ENCODE measurements around the gene IDNK.

IDNK gene

DNA sequence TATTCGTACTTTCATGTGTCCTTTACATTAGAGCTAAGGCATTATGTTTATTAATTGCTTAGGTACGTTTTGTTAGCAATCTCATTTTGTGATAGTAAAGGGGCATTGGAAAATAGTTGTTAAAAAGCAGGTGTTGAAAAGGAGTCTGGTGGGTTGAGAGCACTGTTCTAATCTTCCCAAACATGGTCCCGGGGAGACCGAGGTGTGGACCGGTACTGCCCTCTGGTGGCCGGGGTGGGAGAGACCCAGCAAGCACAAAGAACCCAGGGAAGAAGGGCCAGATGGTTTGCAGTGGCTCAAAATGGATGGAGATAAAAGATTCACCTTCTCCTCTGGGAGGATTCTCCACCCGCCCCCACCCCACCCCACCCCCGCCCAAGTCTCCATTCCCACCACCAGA lies 26.1 kb downstream of the IDNK start:
- peak overlapping the region; percentile 68 for H3K27ac Mint-ChIP-seq
- no peaks in the 10 kb centered on the region for H3K27me3 Mint-ChIP-seq
- peaks cover 31 to 52% of the 10 kb centered on the region in 2 donors for H3K36me3 Mint-ChIP-seq
- H3K4me3 Mint-ChIP-seq = no peak overlapping the region
- ATAC-seq (replicated peaks) (peak; percentile 72 to 78), DNase-seq (peak; percentile 13)
- peaks cover 2 to 6% of the 10 kb centered on the region in 2 donors for H3K9me3 Mint-ChIP-seq
- peaks cover 17 to 38% of the 10 kb centered on the region in 2 donors for H3K4me1 Mint-ChIP-seq

DNA sequence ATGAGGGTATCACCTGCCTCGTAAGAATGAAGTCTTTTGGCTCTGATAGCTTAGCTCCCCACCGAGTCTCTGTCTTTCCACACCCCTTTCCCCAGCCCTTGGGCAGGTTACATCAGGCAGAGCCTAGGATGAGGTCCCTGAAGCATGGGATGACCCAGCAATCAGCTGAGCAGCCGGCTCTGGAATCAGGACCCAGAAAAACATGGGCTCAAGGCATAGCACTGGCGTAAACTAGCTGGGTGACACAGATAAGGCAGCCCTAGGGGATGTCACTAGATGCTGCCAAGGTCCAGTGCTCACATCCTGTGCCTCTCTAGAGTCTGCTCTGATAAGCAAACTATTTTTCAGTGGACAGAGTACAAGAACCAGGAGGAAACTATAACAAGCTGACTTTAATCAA lies 26.6 kb downstream of the IDNK start:
- Mint-ChIP-seq H3K4me3 (no peak overlapping the region), H3K27ac (no peak overlapping the region), H3K27me3 (no peaks in the 10 kb centered on the region), H3K4me1 (peaks cover 17 to 38% of the 10 kb centered on the region in 2 donors), H3K9me3 (peaks cover 2 to 6% of the 10 kb centered on the region in 2 donors), H3K36me3 (peaks cover 31 to 55% of the 10 kb centered on the region in 2 donors)
- DNase-seq (no peak), ATAC-seq (replicated peaks) (no peak)

DNA sequence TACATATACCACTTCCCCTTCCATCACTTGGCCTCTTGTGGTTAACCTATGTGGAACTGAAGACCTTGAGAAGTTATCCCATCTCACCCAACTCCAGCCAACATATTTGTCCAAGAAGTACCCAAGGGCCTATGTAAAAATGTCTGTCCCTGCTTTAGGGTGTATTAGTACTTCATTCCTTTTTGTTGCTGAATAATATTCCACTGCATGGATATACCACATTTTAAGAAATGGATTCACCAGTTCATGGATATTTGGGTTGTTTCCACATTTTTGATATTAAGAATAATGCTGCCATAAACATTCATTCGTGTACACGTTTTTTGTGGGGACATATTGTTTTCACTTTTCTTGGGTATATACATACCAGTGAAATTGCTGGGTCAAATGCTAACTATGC lies 28.6 kb downstream of the IDNK start:
- peak overlapping the region; percentile 42 for H3K27ac Mint-ChIP-seq
- no peak for ATAC-seq (replicated peaks)
- peaks cover 2 to 6% of the 10 kb centered on the region in 2 donors for H3K9me3 Mint-ChIP-seq
- no peak for DNase-seq
- peaks cover 17 to 35% of the 10 kb centered on the region in 2 donors for H3K4me1 Mint-ChIP-seq
- no peaks in the 10 kb centered on the region for H3K27me3 Mint-ChIP-seq
- peaks cover 37 to 63% of the 10 kb centered on the region in 2 donors for H3K36me3 Mint-ChIP-seq
- H3K4me3 Mint-ChIP-seq = no peak overlapping the region

DNA sequence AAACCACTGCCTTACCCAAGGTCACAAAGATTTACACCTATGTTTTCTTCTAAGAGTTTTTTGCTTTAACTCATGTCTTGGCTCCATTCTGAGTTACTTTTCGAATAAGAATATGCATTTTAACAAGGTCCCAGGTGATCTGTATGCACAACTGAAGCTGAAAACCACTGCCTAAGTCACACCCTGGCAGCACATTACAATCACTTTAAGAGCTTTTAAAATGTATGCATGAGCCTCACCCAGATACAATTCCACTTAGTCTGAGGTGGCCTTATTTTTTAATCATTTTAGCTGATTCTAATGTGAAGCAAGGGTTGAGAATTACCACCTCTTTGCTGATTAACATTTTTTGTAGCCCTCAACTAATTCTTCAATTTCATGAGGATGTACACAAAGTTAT lies 29.5 kb downstream of the IDNK start:
- H3K27ac Mint-ChIP-seq = no peak overlapping the region
- peaks cover 2 to 6% of the 10 kb centered on the region in 2 donors for H3K9me3 Mint-ChIP-seq
- ATAC-seq (replicated peaks) (no peak), DNase-seq (no peak)
- H3K4me3 Mint-ChIP-seq = no peak overlapping the region
- H3K27me3 Mint-ChIP-seq = no peaks in the 10 kb centered on the region
- H3K36me3 Mint-ChIP-seq = peaks cover 37 to 61% of the 10 kb centered on the region in 2 donors
- H3K4me1 Mint-ChIP-seq = peaks cover 15 to 31% of the 10 kb centered on the region in 2 donors

DNA sequence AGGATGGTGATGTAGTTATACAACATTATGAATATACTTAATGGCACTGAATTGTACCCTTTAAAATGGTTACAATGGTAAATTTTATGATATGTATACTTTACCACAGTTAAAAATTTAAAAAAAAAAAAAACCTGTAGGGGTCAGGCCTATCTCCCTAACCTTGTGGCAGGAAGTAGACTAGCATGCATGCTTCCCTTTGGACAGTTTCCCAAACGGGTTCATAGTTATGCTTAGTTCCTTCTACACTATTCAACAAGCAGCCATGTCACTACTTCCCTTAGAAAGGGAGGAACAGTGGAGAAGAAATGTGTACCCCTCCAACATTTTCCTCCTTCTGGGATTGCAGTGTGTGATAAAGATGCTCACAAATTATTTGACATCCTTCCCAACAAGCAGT lies 32.5 kb downstream of the IDNK start:
- DNase-seq (no peak), ATAC-seq (replicated peaks) (no peak)
- H3K4me1 Mint-ChIP-seq = peaks cover 6 to 7% of the 10 kb centered on the region in 2 donors
- no peaks in the 10 kb centered on the region for H3K27me3 Mint-ChIP-seq
- H3K4me3 Mint-ChIP-seq = no peak overlapping the region
- peaks cover 0 to 6% of the 10 kb centered on the region in 2 donors for H3K9me3 Mint-ChIP-seq
- peaks cover 31 to 46% of the 10 kb centered on the region in 2 donors for H3K36me3 Mint-ChIP-seq
- no peak overlapping the region for H3K27ac Mint-ChIP-seq

DNA sequence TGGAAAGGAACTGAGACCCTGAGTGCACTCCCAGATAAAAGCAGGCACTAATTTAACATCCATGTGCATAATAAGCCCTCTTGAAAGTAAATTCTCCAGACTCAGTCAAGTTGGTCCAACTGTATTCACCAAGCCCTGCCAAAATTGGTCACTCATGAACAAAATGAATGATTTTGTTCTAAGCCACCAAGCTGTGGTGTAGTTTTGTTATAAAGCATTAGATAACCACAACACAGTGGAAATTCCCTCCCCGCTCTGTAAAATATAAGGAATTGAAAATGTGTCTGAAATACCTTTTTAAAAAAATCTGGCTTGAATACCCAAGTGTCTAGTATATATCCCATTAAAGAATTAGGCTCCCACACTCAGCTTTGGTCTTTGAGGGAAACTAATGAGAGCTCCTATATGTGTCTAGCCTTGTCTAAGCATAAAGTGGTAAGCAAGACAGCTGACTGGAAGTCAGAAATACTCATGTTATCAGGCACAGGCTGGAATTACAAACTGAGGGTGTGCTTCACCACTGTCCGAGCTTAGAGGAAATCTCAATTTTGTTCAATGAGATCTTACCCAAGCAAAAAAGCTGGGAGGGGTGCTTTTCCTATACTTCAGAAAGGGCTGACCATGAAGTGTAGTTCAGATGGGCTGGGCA lies 33.2 kb downstream of the IDNK start:
- Mint-ChIP-seq H3K4me3 (no peak overlapping the region), H3K4me1 (peaks cover 0 to 7% of the 10 kb centered on the region in 2 donors), H3K27ac (no peak overlapping the region), H3K27me3 (no peaks in the 10 kb centered on the region), H3K9me3 (peaks cover 0 to 6% of the 10 kb centered on the region in 2 donors), H3K36me3 (peaks cover 28 to 43% of the 10 kb centered on the region in 2 donors)
- ATAC-seq (replicated peaks) = peak; percentile 82 to 94
- no peak for DNase-seq

DNA sequence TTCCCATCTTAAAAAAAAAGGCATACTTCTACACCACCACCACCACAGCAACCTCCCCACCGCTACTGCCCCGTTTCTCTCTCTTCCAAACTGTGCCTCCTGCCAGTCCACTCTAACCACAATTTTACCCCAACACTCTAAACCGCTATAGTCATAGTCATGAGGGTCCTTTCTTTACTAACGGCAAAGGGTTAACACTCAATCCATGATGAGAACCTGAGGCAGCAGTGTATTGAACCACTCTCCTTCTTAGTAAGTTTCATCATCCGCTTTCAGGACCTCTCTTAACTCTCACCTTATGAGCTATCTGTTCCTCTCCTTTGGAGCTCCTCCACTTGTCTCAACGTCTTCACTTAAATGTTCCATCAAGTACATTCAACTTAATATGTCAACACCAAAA lies 34.0 kb downstream of the IDNK start:
- H3K4me1 Mint-ChIP-seq = peaks cover 0 to 7% of the 10 kb centered on the region in 2 donors
- no peak for DNase-seq
- peaks cover 23 to 42% of the 10 kb centered on the region in 2 donors for H3K36me3 Mint-ChIP-seq
- no peak for ATAC-seq (replicated peaks)
- H3K4me3 Mint-ChIP-seq = no peak overlapping the region
- no peaks in the 10 kb centered on the region for H3K27me3 Mint-ChIP-seq
- no peak overlapping the region for H3K27ac Mint-ChIP-seq
- H3K9me3 Mint-ChIP-seq = peaks cover 0 to 6% of the 10 kb centered on the region in 2 donors

DNA sequence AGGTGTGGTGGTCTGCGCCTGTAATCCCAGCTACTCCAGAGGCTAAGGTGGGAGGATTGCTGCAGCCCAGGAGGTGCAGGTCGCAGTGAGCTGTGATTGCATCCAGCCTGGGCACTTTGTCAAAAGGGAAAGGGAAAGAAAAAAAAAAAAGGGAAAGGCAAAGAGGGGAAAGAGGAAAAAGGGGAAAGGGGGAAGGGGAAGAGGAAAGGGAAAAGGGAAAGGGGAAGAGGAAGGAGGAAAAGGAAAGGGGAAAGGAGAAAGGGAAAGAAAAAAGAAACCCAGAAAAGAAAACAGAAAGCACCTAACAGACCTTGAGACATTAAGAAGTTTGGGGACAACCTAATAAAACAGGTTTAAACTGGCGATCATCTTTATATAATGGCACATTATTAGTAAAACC lies 40.0 kb downstream of the IDNK start:
- no peak overlapping the region for H3K4me3 Mint-ChIP-seq
- no peaks in the 10 kb centered on the region for H3K27me3 Mint-ChIP-seq
- peaks cover 25 to 38% of the 10 kb centered on the region in 2 donors for H3K36me3 Mint-ChIP-seq
- DNase-seq (no peak), ATAC-seq (replicated peaks) (no peak)
- peaks cover 15 to 23% of the 10 kb centered on the region in 2 donors for H3K4me1 Mint-ChIP-seq
- H3K27ac Mint-ChIP-seq = no peak overlapping the region
- H3K9me3 Mint-ChIP-seq = no peaks in the 10 kb centered on the region

DNA sequence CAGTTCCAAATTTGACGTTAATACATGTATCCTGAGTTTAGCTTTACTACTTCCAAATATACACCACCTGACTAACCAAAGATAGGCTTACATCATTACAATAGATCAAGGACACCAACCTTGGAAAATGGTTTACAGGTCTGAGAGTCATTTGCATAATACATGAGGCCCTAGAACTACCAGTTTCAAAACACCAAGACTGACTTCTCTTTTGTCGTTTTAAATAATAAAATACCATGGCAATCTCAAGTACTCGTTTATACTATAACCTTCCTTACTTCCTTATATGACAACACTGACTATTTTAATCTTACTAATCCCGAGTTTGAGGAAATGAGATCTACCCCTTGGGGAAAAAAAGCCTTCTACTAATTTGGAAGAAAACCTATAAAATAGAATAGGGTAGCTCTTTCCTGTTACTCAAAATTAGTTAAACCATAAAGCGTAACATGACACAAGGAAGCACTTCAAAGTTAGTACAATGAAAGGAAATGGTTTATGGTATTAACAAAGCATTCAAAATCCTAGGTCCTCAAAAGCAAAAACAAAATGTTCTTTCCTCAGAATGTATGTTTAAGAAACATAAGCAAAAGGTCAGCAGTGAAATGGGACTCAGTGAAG lies 42.7 kb downstream of the IDNK start:
- H3K27ac Mint-ChIP-seq = peak overlapping the region; percentile 68
- H3K27me3 Mint-ChIP-seq = no peaks in the 10 kb centered on the region
- H3K36me3 Mint-ChIP-seq = peaks cover 22 to 36% of the 10 kb centered on the region in 2 donors
- peaks cover 15 to 23% of the 10 kb centered on the region in 2 donors for H3K4me1 Mint-ChIP-seq
- ATAC-seq (replicated peaks) = peak; percentile 74 to 75
- H3K4me3 Mint-ChIP-seq = no peak overlapping the region
- no peaks in the 10 kb centered on the region for H3K9me3 Mint-ChIP-seq
- no peak for DNase-seq

DNA sequence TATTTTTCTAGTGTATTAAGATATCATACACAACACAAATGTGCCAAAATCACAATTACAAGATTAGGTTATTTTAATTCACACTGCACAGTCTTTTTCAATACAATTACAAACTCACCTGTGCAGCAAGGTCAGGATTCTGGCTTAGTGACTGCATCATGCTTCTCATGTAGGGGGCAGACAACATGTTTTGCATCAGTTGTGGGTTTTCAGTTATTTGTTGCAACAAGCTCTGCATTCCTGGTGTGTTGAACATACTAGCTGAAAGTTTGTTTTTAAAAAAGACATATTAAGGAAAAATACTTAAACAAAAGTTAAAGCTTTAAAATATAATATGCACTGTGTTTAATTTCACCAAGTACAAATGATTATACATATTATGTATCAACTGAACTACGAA lies 46.1 kb downstream of the IDNK start:
- ATAC-seq (replicated peaks) (no peak), DNase-seq (no peak)
- no peak overlapping the region for H3K27ac Mint-ChIP-seq
- H3K9me3 Mint-ChIP-seq = no peaks in the 10 kb centered on the region
- no peak overlapping the region for H3K4me3 Mint-ChIP-seq
- H3K27me3 Mint-ChIP-seq = no peaks in the 10 kb centered on the region
- peaks cover 15 to 23% of the 10 kb centered on the region in 2 donors for H3K4me1 Mint-ChIP-seq
- peaks cover 34 to 44% of the 10 kb centered on the region in 2 donors for H3K36me3 Mint-ChIP-seq

DNA sequence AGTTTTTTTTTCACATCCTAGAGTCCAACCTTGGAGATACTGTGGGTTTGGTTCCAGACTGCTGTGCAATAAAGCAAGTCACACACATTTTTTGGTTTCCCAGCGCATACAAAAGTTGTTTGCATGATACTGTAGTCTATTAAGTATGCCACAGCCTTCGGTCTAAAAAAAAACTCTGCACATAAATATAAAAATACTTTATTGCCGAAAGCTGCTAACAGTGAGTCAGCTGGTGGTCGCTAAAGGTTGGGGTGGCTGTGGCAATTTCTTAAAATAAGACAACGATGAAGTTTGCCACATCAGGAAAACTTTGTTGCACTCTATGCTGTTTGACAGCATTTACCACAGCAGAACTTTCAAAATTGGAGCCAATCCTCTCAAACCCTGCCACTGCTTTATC lies 47.4 kb downstream of the IDNK start:
- Mint-ChIP-seq H3K27me3 (no peaks in the 10 kb centered on the region), H3K27ac (no peak overlapping the region), H3K36me3 (peaks cover 32 to 43% of the 10 kb centered on the region in 2 donors), H3K4me1 (peaks cover 12 to 19% of the 10 kb centered on the region in 2 donors), H3K4me3 (no peak overlapping the region), H3K9me3 (no peaks in the 10 kb centered on the region)
- no peak for ATAC-seq (replicated peaks)
- no peak for DNase-seq

DNA sequence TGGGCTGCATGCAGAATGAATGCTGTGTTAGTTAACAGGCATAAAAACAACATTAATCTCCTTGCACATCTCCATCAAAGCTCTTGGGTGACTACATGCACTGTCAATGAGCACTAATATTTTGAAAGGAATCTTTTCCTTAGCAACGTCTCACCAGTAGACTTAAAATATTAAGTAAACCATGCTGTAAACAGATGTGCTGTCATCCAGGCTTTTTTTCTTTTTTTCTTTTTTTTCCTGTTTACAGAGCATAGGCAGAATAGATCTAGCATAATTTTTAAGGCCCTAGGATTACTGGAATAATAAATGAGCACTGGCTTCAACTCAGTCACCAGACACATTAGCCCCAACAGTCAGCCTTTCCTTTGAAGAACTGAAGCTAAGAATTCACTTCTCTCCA lies 48.5 kb downstream of the IDNK start:
- DNase-seq (no peak), ATAC-seq (replicated peaks) (no peak)
- Mint-ChIP-seq H3K4me3 (no peak overlapping the region), H3K36me3 (peaks cover 22 to 33% of the 10 kb centered on the region in 2 donors), H3K27me3 (no peaks in the 10 kb centered on the region), H3K9me3 (no peaks in the 10 kb centered on the region), H3K27ac (no peak overlapping the region), H3K4me1 (peaks cover 2 to 9% of the 10 kb centered on the region in 2 donors)

DNA sequence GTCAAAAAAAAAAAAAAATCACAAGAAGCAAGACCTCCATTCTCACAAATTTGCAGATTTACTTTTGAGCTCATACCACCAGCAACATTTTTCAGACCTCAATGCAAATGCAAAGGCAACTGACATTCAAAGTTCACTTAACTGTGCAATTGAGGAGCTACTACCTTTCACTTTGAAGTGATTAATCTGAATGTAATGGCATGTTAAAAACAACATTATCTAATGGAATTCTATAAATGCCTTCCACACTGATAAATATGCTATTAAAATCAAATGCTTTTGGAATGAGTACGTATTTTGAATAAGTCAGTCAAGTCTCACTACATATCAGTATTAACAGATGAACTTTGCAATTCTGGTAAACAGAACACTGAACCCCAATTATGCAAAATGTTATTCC lies 52.5 kb downstream of the IDNK start:
- no peak overlapping the region for H3K27ac Mint-ChIP-seq
- H3K36me3 Mint-ChIP-seq = peaks cover 37 to 53% of the 10 kb centered on the region in 2 donors
- no peak overlapping the region for H3K4me3 Mint-ChIP-seq
- H3K4me1 Mint-ChIP-seq = no peaks in the 10 kb centered on the region
- DNase-seq = no peak
- no peaks in the 10 kb centered on the region for H3K9me3 Mint-ChIP-seq
- H3K27me3 Mint-ChIP-seq = no peaks in the 10 kb centered on the region
- no peak for ATAC-seq (replicated peaks)

DNA sequence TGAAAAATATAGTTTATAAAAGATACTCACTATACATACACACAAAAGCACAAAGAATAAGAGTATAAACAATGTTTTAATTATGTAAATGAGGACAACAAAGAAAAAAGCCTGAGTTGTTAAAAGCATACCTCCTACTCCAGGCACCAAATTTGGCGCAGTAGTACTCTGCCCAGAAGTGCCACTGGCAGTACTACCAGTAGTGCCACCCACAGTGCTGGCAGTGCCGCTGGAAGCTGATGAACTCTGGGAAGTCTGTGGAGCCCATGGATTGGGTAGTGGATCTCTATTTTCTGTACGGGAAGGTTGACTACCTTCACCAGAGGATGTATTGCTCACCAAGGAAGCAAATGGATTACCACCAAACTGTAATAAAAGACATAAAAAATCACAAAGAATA lies 54.7 kb downstream of the IDNK start:
- Mint-ChIP-seq H3K36me3 (peaks cover 34 to 42% of the 10 kb centered on the region in 2 donors), H3K27ac (no peak overlapping the region), H3K9me3 (no peaks in the 10 kb centered on the region), H3K4me3 (no peak overlapping the region), H3K4me1 (peaks cover 0 to 5% of the 10 kb centered on the region in 2 donors), H3K27me3 (no peaks in the 10 kb centered on the region)
- ATAC-seq (replicated peaks) (no peak), DNase-seq (no peak)

DNA sequence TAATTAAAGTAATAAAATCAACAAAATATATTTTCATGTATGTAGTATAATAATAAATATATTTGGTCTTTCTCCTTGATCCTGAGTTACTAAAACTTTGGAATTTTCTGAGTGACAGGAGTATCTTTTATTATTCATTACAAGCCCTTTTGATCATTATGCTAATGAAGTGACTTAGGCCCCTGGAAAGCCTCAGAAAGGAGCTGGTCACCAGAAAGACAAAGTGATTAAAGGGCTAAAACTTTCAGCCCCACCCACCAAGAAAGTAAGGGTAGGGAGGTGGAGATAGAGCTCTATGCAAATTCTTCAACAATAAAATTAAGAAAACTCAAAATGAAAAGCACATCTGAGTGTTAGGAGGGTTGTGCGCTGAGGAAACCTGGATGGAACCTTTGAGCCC lies 57.3 kb downstream of the IDNK start:
- H3K4me3 Mint-ChIP-seq = no peak overlapping the region
- no peaks in the 10 kb centered on the region for H3K9me3 Mint-ChIP-seq
- H3K27ac Mint-ChIP-seq = no peak overlapping the region
- DNase-seq = no peak
- H3K36me3 Mint-ChIP-seq = peaks cover 29 to 33% of the 10 kb centered on the region in 2 donors
- no peaks in the 10 kb centered on the region for H3K27me3 Mint-ChIP-seq
- peaks cover 0 to 5% of the 10 kb centered on the region in 2 donors for H3K4me1 Mint-ChIP-seq
- ATAC-seq (replicated peaks) = no peak

Measured in stimulated activated naive B cell treated with anti-CD40 and anti-IgM and Interleukin-4, amounts not matched to agents 10 μg/mL and 1 μg/mL and 100 μg/mL, for 72 hours (primary cell).